Measurements from ENCODE around the gene KLHL15.

KLHL15 gene

GRCh38 chrX:23959781-23960180, 67.2 kb downstream of the KLHL15 start:
- H3K27ac ChIP-seq (replicated peaks; ENCODE audit: low read length), result no peak overlapping the region
- no peak overlapping the region for H2BK5ac ChIP-seq (ENCODE audit: low read length)
- H3K4ac ChIP-seq (ENCODE audit: low read length), result no peak overlapping the region
- no peaks in the 10 kb centered on the region for H3K36me3 ChIP-seq (replicated peaks in 1 of 2; ENCODE audit: control insufficient read depth in 2 of 2, insufficient read depth in 2 of 2, low read length in 2 of 2)
- WGBS, 2 donors (ENCODE audit: extremely low coverage in 2 of 2, insufficient read length in 2 of 2, insufficient replicate concordance in 1 of 2), result no CpG with 5 or more reads among the region's 3 CpGs
- H3K9ac ChIP-seq (ENCODE audit: low read depth, low read length, poor library complexity), result no peak overlapping the region
- H3K79me1 ChIP-seq (ENCODE audit: low read depth, low read length), result no peaks in the 10 kb centered on the region
- H2BK120ac ChIP-seq (ENCODE audit: low read depth, low read length), result no peak overlapping the region
- no peak overlapping the region for H2AK5ac ChIP-seq (ENCODE audit: low read depth, low read length)
- H2BK12ac ChIP-seq (ENCODE audit: low read length), result no peak overlapping the region
- H4K91ac ChIP-seq (ENCODE audit: low read depth, low read length, poor library complexity), result no peak overlapping the region
- H4K8ac ChIP-seq (ENCODE audit: low read depth, low read length), result no peak overlapping the region
- H3K18ac ChIP-seq (ENCODE audit: low read length), result no peak overlapping the region
- no peak overlapping the region for H3K4me3 ChIP-seq (ENCODE audit: low read length in 2 of 2)
- no peaks in the 10 kb centered on the region for H3K4me1 ChIP-seq (ENCODE audit: control insufficient read depth in 2 of 2, insufficient read depth in 1 of 2, low read depth in 1 of 2, low read length in 2 of 2)
- H3K27me3 ChIP-seq (ENCODE audit: control insufficient read depth in 3 of 3, insufficient read depth in 3 of 3, low read depth in 1 of 3, low read length in 3 of 3), result no peaks in the 10 kb centered on the region
- no peaks in the 10 kb centered on the region for H3K9me3 ChIP-seq (replicated peaks in 1 of 2; ENCODE audit: control insufficient read depth in 2 of 2, insufficient read depth in 1 of 2, low read depth in 1 of 2, low read length in 2 of 2)
- H2AFZ ChIP-seq (ENCODE audit: low read length), result no peak overlapping the region
- H2BK15ac ChIP-seq (ENCODE audit: low read length), result no peak overlapping the region
- no peak overlapping the region for H3K14ac ChIP-seq (ENCODE audit: low read length)
- H3K23ac ChIP-seq (ENCODE audit: low read depth, low read length, poor library complexity), result no peak overlapping the region
- no peak overlapping the region for H3K4me2 ChIP-seq (ENCODE audit: insufficient read depth, low read length, poor library complexity, severe bottlenecking)
- DNase-seq (ENCODE audit: low spot score), result no peak

- H4K91ac ChIP-seq (ENCODE audit: low read depth, low read length, poor library complexity), result no peak overlapping the region
- H3K9ac ChIP-seq (ENCODE audit: low read depth, low read length, poor library complexity), result no peak overlapping the region
- H3K18ac ChIP-seq (ENCODE audit: low read length), result no peak overlapping the region
- H3K27me3 ChIP-seq (ENCODE audit: control insufficient read depth in 3 of 3, insufficient read depth in 3 of 3, low read depth in 1 of 3, low read length in 3 of 3), result no peaks in the 10 kb centered on the region
- H2BK120ac ChIP-seq (ENCODE audit: low read depth, low read length), result no peak overlapping the region
- no peaks in the 10 kb centered on the region for H3K9me3 ChIP-seq (replicated peaks in 1 of 2; ENCODE audit: control insufficient read depth in 2 of 2, insufficient read depth in 1 of 2, low read depth in 1 of 2, low read length in 2 of 2)
- H3K27ac ChIP-seq (replicated peaks; ENCODE audit: low read length), result no peak overlapping the region
- peaks cover 0 to 2% of the 10 kb centered on the region in 2 donors for H3K4me1 ChIP-seq (ENCODE audit: control insufficient read depth in 2 of 2, insufficient read depth in 1 of 2, low read depth in 1 of 2, low read length in 2 of 2)
- H4K8ac ChIP-seq (ENCODE audit: low read depth, low read length), result no peak overlapping the region
- no peak overlapping the region for H3K23ac ChIP-seq (ENCODE audit: low read depth, low read length, poor library complexity)
- no peak overlapping the region for H3K4me2 ChIP-seq (ENCODE audit: insufficient read depth, low read length, poor library complexity, severe bottlenecking)
- H2AFZ ChIP-seq (ENCODE audit: low read length), result no peak overlapping the region
- no peak overlapping the region for H3K4me3 ChIP-seq (ENCODE audit: low read length in 2 of 2)
- no peaks in the 10 kb centered on the region for H3K36me3 ChIP-seq (replicated peaks in 1 of 2; ENCODE audit: control insufficient read depth in 2 of 2, insufficient read depth in 2 of 2, low read length in 2 of 2)
- H2AK5ac ChIP-seq (ENCODE audit: low read depth, low read length), result no peak overlapping the region
- no peak overlapping the region for H2BK12ac ChIP-seq (ENCODE audit: low read length)
- no peak overlapping the region for H2BK5ac ChIP-seq (ENCODE audit: low read length)
- no peak overlapping the region for H3K14ac ChIP-seq (ENCODE audit: low read length)
- no peaks in the 10 kb centered on the region for H3K79me1 ChIP-seq (ENCODE audit: low read depth, low read length)
- no CpG with 5 or more reads among the region's 4 CpGs for WGBS, 2 donors (ENCODE audit: extremely low coverage in 2 of 2, insufficient read length in 2 of 2, insufficient replicate concordance in 1 of 2)
- H2BK15ac ChIP-seq (ENCODE audit: low read length), result no peak overlapping the region
- no peak for DNase-seq (ENCODE audit: low spot score)
- H3K4ac ChIP-seq (ENCODE audit: low read length), result no peak overlapping the region
Observed at GRCh38 chrX:23954396-23954795, 72.6 kb downstream of the KLHL15 start.

- WGBS, 2 donors (ENCODE audit: extremely low coverage in 2 of 2, insufficient read length in 2 of 2, insufficient replicate concordance in 1 of 2), result no CpG with 5 or more reads among the region's 11 CpGs
- H2BK120ac ChIP-seq (ENCODE audit: low read depth, low read length), result no peak overlapping the region
- H3K9ac ChIP-seq (ENCODE audit: low read depth, low read length, poor library complexity), result no peak overlapping the region
- no peak for DNase-seq (ENCODE audit: low spot score)
- no peak overlapping the region for H2AK5ac ChIP-seq (ENCODE audit: low read depth, low read length)
- no peak overlapping the region for H3K4me2 ChIP-seq (ENCODE audit: insufficient read depth, low read length, poor library complexity, severe bottlenecking)
- no peak overlapping the region for H2BK15ac ChIP-seq (ENCODE audit: low read length)
- no peak overlapping the region for H3K18ac ChIP-seq (ENCODE audit: low read length)
- no peak overlapping the region for H2BK5ac ChIP-seq (ENCODE audit: low read length)
- no peak overlapping the region for H2BK12ac ChIP-seq (ENCODE audit: low read length)
- no peak overlapping the region for H3K4me3 ChIP-seq (ENCODE audit: low read length in 2 of 2)
- H3K14ac ChIP-seq (ENCODE audit: low read length), result no peak overlapping the region
- no peak overlapping the region for H4K91ac ChIP-seq (ENCODE audit: low read depth, low read length, poor library complexity)
- no peak overlapping the region for H2AFZ ChIP-seq (ENCODE audit: low read length)
- no peaks in the 10 kb centered on the region for H3K27me3 ChIP-seq (ENCODE audit: control insufficient read depth in 3 of 3, insufficient read depth in 3 of 3, low read depth in 1 of 3, low read length in 3 of 3)
- no peak overlapping the region for H3K4ac ChIP-seq (ENCODE audit: low read length)
- H3K23ac ChIP-seq (ENCODE audit: low read depth, low read length, poor library complexity), result no peak overlapping the region
- no peaks in the 10 kb centered on the region for H3K9me3 ChIP-seq (replicated peaks in 1 of 2; ENCODE audit: control insufficient read depth in 2 of 2, insufficient read depth in 1 of 2, low read depth in 1 of 2, low read length in 2 of 2)
- H3K27ac ChIP-seq (replicated peaks; ENCODE audit: low read length), result no peak overlapping the region
- H3K79me1 ChIP-seq (ENCODE audit: low read depth, low read length), result no peaks in the 10 kb centered on the region
- H4K8ac ChIP-seq (ENCODE audit: low read depth, low read length), result no peak overlapping the region
- H3K4me1 ChIP-seq (ENCODE audit: control insufficient read depth in 2 of 2, insufficient read depth in 1 of 2, low read depth in 1 of 2, low read length in 2 of 2), result peaks cover 0 to 2% of the 10 kb centered on the region in 2 donors
- no peaks in the 10 kb centered on the region for H3K36me3 ChIP-seq (replicated peaks in 1 of 2; ENCODE audit: control insufficient read depth in 2 of 2, insufficient read depth in 2 of 2, low read length in 2 of 2)
Observed at GRCh38 chrX:23953908-23954269, 73.1 kb downstream of the KLHL15 start.

GRCh38 chrX:23952984-23953907, 73.7 kb downstream of the KLHL15 start:
- Histone ChIP-seq H2BK120ac (ENCODE audit: low read depth, low read length) (no peak overlapping the region), H2AK5ac (ENCODE audit: low read depth, low read length) (no peak overlapping the region), H2BK15ac (ENCODE audit: low read length) (no peak overlapping the region), H4K91ac (ENCODE audit: low read depth, low read length, poor library complexity) (no peak overlapping the region), H3K4me2 (ENCODE audit: insufficient read depth, low read length, poor library complexity, severe bottlenecking) (no peak overlapping the region), H3K14ac (ENCODE audit: low read length) (no peak overlapping the region), H3K27ac (replicated peaks; ENCODE audit: low read length) (no peak overlapping the region), H2BK5ac (ENCODE audit: low read length) (no peak overlapping the region), H3K4me3 (ENCODE audit: low read length in 2 of 2) (no peak overlapping the region), H2BK12ac (ENCODE audit: low read length) (no peak overlapping the region), H3K9me3 (replicated peaks in 1 of 2; ENCODE audit: control insufficient read depth in 2 of 2, insufficient read depth in 1 of 2, low read depth in 1 of 2, low read length in 2 of 2) (no peaks in the 10 kb centered on the region), H3K79me1 (ENCODE audit: low read depth, low read length) (no peaks in the 10 kb centered on the region), H3K27me3 (ENCODE audit: control insufficient read depth in 3 of 3, insufficient read depth in 3 of 3, low read depth in 1 of 3, low read length in 3 of 3) (no peaks in the 10 kb centered on the region), H3K4me1 (ENCODE audit: control insufficient read depth in 2 of 2, insufficient read depth in 1 of 2, low read depth in 1 of 2, low read length in 2 of 2) (peaks cover 0 to 2% of the 10 kb centered on the region in 2 donors), H3K9ac (ENCODE audit: low read depth, low read length, poor library complexity) (no peak overlapping the region), H3K18ac (ENCODE audit: low read length) (no peak overlapping the region), H3K23ac (ENCODE audit: low read depth, low read length, poor library complexity) (no peak overlapping the region), H2AFZ (ENCODE audit: low read length) (peak overlapping the region; percentile 82), H3K36me3 (replicated peaks in 1 of 2; ENCODE audit: control insufficient read depth in 2 of 2, insufficient read depth in 2 of 2, low read length in 2 of 2) (no peaks in the 10 kb centered on the region), H3K4ac (ENCODE audit: low read length) (no peak overlapping the region), H4K8ac (ENCODE audit: low read depth, low read length) (no peak overlapping the region)
- no peak for DNase-seq (ENCODE audit: low spot score)
- no CpG with 5 or more reads among the region's 9 CpGs for WGBS, 2 donors (ENCODE audit: extremely low coverage in 2 of 2, insufficient read length in 2 of 2, insufficient replicate concordance in 1 of 2)
